ENCODE measurements around the gene USO1.

DNA sequence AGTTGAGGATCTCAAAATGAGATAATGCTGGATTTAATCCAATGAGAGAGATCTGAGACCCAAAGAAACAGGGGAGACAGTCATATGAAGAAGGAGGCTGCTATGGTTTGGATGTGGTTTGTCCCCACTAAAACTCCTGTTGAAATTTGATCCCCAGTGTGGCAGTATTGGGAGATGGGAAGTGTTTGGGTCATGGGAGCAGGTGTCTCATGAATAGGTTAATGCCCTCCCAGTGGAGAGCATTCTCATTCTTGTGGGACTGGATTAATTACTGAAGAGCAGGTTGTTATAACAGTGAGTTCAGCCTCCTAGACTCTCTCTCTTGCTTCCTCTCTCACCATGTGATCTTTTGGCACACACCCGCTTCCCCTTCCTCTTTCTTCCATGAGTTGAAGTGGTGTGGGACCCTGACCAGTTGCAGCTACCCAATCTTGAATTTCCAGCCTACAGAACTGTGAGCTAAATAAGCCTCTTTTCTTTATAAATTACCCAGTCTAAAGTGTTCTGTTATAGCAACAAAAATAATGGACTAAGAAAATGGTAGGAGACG, 107.6 kb downstream of the USO1 start:
- TF ChIP-seq, protein P1, sequence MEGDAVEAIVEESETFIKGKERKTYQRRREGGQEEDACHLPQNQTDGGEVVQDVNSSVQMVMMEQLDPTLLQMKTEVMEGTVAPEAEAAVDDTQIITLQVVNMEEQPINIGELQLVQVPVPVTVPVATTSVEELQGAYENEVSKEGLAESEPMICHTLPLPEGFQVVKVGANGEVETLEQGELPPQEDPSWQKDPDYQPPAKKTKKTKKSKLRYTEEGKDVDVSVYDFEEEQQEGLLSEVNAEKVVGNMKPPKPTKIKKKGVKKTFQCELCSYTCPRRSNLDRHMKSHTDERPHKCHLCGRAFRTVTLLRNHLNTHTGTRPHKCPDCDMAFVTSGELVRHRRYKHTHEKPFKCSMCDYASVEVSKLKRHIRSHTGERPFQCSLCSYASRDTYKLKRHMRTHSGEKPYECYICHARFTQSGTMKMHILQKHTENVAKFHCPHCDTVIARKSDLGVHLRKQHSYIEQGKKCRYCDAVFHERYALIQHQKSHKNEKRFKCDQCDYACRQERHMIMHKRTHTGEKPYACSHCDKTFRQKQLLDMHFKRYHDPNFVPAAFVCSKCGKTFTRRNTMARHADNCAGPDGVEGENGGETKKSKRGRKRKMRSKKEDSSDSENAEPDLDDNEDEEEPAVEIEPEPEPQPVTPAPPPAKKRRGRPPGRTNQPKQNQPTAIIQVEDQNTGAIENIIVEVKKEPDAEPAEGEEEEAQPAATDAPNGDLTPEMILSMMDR (IDR thresholded peaks at IDR 0.05; ENCODE audit: extremely low read depth in 1 of 2, insufficient read depth in 1 of 2, low read depth in 1 of 2, low read length in 2 of 2): no peak
- TF ChIP-seq POLR2A (IDR thresholded peaks at IDR 0.05; ENCODE audit: low read depth, low read length): no peak
- no peak for TF ChIP-seq EZH2 (IDR thresholded peaks at IDR 0.05; ENCODE audit: borderline replicate concordance, low read depth, low read length, severe bottlenecking)
- TF ChIP-seq, protein P2, sequence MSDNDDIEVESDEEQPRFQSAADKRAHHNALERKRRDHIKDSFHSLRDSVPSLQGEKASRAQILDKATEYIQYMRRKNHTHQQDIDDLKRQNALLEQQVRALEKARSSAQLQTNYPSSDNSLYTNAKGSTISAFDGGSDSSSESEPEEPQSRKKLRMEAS (IDR thresholded peaks at IDR 0.05; ENCODE audit: insufficient read depth, insufficient read length): no peak
